GM19035 (cell line): ENCODE data around the gene POLR2B.
"Not testable (repeated sequence)": the region's sequence is repeated elsewhere in the genome, so short reads cannot be mapped to it uniquely, and the experiment has no call there.

Source experiments
- ATAC-seq: cut with Tn5 transposase; IDR thresholded peaks from one replicate; pipeline ENCODE4 v1.9.1; 2021; ENCODE audit not compliant: unreplicated experiment

The POLR2B gene

GRCh38 chr4:56986192-56986591 lies 7.5 kb downstream of the POLR2B start:
- ATAC-seq, result no peak

- ATAC-seq, result no peak
Observed at GRCh38 chr4:56986952-56987351, 8.3 kb downstream of the POLR2B start.

GRCh38 chr4:56990109-56990905 lies 11.6 kb downstream of the POLR2B start:
- no peak for ATAC-seq

GRCh38 chr4:56995525-56995924 lies 16.8 kb downstream of the POLR2B start:
- no peak for ATAC-seq

- ATAC-seq, result no peak
Observed at GRCh38 chr4:56999751-57000150, 21.1 kb downstream of the POLR2B start.

- no peak for ATAC-seq
Observed at GRCh38 chr4:57013543-57014120, 34.9 kb downstream of the POLR2B start.

- no peak for ATAC-seq
Observed at GRCh38 chr4:57018980-57019379, 40.3 kb downstream of the POLR2B start.

GRCh38 chr4:57020467-57021101 lies 41.9 kb downstream of the POLR2B start:
- no peak for ATAC-seq

- ATAC-seq, result no peak
Observed at GRCh38 chr4:57023104-57023503, 44.4 kb downstream of the POLR2B start.

- no peak for ATAC-seq
Observed at GRCh38 chr4:57034520-57034919, 55.8 kb downstream of the POLR2B start.

GRCh38 chr4:57037982-57038604 lies 59.4 kb downstream of the POLR2B start:
- no peak for ATAC-seq

GRCh38 chr4:57039345-57039744 lies 60.6 kb downstream of the POLR2B start:
- ATAC-seq, result no peak

- ATAC-seq, result no peak
Observed at GRCh38 chr4:57040510-57040909, 61.8 kb downstream of the POLR2B start.

GRCh38 chr4:57041020-57041419 lies 62.3 kb downstream of the POLR2B start:
- ATAC-seq, result no peak

GRCh38 chr4:57042711-57043169 lies 64.0 kb downstream of the POLR2B start:
- ATAC-seq, result no peak

- no peak for ATAC-seq
Observed at GRCh38 chr4:57043347-57044251, 64.9 kb downstream of the POLR2B start.

GRCh38 chr4:57044279-57044678 lies 65.6 kb downstream of the POLR2B start:
- ATAC-seq, result no peak

GRCh38 chr4:57044996-57045395 lies 66.3 kb downstream of the POLR2B start:
- no peak for ATAC-seq

GRCh38 chr4:57047046-57047445 lies 68.3 kb downstream of the POLR2B start:
- not testable (repeated sequence) for ATAC-seq

- no peak for ATAC-seq
Observed at GRCh38 chr4:57048590-57049304, 70.1 kb downstream of the POLR2B start.
